ENCODE results near the gene SPOCD1.

Gene SPOCD1

GRCh38 chr1:31803610-31804009 lies 12.2 kb downstream of the SPOCD1 start:
- TF ChIP-seq, protein P1, sequence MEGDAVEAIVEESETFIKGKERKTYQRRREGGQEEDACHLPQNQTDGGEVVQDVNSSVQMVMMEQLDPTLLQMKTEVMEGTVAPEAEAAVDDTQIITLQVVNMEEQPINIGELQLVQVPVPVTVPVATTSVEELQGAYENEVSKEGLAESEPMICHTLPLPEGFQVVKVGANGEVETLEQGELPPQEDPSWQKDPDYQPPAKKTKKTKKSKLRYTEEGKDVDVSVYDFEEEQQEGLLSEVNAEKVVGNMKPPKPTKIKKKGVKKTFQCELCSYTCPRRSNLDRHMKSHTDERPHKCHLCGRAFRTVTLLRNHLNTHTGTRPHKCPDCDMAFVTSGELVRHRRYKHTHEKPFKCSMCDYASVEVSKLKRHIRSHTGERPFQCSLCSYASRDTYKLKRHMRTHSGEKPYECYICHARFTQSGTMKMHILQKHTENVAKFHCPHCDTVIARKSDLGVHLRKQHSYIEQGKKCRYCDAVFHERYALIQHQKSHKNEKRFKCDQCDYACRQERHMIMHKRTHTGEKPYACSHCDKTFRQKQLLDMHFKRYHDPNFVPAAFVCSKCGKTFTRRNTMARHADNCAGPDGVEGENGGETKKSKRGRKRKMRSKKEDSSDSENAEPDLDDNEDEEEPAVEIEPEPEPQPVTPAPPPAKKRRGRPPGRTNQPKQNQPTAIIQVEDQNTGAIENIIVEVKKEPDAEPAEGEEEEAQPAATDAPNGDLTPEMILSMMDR (IDR thresholded peaks at IDR 0.05; ENCODE audit: insufficient read depth, low read length): no peak
- no peak for TF ChIP-seq GABPA (IDR thresholded peaks at IDR 0.05; ENCODE audit: low read depth)
- TF ChIP-seq POLR2AphosphoS5 (IDR thresholded peaks at IDR 0.05; ENCODE audit: low read depth): no peak
- no peak for TF ChIP-seq SPI1 (IDR thresholded peaks at IDR 0.05; ENCODE audit: borderline replicate concordance, low read depth)
- no peak for TF ChIP-seq REST (IDR thresholded peaks at IDR 0.05; ENCODE audit: insufficient replicate concordance, low read depth)
- H3K4me3 ChIP-seq (replicated peaks; ENCODE audit: insufficient read depth, low read length): no peak overlapping the region
- no peak for DNase-seq (ENCODE audit: low read depth in 1 of 2, low spot score in 1 of 2)
- no peaks in the 10 kb centered on the region for H3K27me3 ChIP-seq (ENCODE audit: insufficient read depth, poor library complexity, severe bottlenecking)
- no peak overlapping the region for H3K27ac ChIP-seq (replicated peaks)

- no peak overlapping the region for H3K4me3 ChIP-seq (replicated peaks; ENCODE audit: insufficient read depth, low read length)
- H3K27ac ChIP-seq (replicated peaks): no peak overlapping the region
- H3K27me3 ChIP-seq (ENCODE audit: insufficient read depth, poor library complexity, severe bottlenecking): peaks cover 4% of the 10 kb centered on the region
- no peak for DNase-seq (ENCODE audit: low read depth in 1 of 2, low spot score in 1 of 2)
- TF ChIP-seq GABPA (IDR thresholded peaks at IDR 0.05; ENCODE audit: low read depth): no peak
- TF ChIP-seq REST (IDR thresholded peaks at IDR 0.05; ENCODE audit: insufficient replicate concordance, low read depth): no peak
- no peak for TF ChIP-seq SPI1 (IDR thresholded peaks at IDR 0.05; ENCODE audit: borderline replicate concordance, low read depth)
- no peak for TF ChIP-seq POLR2AphosphoS5 (IDR thresholded peaks at IDR 0.05; ENCODE audit: low read depth)
- TF ChIP-seq, protein P1 (IDR thresholded peaks at IDR 0.05; ENCODE audit: insufficient read depth, low read length): no peak
These were observed 13.4 kb downstream of the SPOCD1 start for GRCh38 chr1:31802190-31803150.

GRCh38 chr1:31801458-31801857 lies 14.4 kb downstream of the SPOCD1 start:
- H3K4me3 ChIP-seq (replicated peaks; ENCODE audit: insufficient read depth, low read length): no peak overlapping the region
- TF ChIP-seq SPI1 (IDR thresholded peaks at IDR 0.05; ENCODE audit: borderline replicate concordance, low read depth): peak; percentile 40; the same call in 1 of the 2 replicates
- TF ChIP-seq REST (IDR thresholded peaks at IDR 0.05; ENCODE audit: insufficient replicate concordance, low read depth): no peak
- TF ChIP-seq, protein P1 (IDR thresholded peaks at IDR 0.05; ENCODE audit: insufficient read depth, low read length): no peak
- TF ChIP-seq POLR2AphosphoS5 (IDR thresholded peaks at IDR 0.05; ENCODE audit: low read depth): no peak
- no peak for DNase-seq (ENCODE audit: low read depth in 1 of 2, low spot score in 1 of 2)

More at GRCh38 chr1:31801458-31801857, 14.4 kb downstream of the SPOCD1 start:
- no peak overlapping the region for H3K27ac ChIP-seq (replicated peaks)
- peaks cover 4% of the 10 kb centered on the region for H3K27me3 ChIP-seq (ENCODE audit: insufficient read depth, poor library complexity, severe bottlenecking)

Measured in HL-60 (cell line).